HG02571 (cell line): Measurements from ENCODE around the gene SLC38A3.
"Not testable (repeated sequence)": the region's sequence is repeated elsewhere in the genome, so short reads cannot be mapped to it uniquely, and the experiment has no call there.

ENCODE experiments used
- ATAC-seq: cut with Tn5 transposase; IDR thresholded peaks from one replicate; pipeline ENCODE4 v1.9.1; 2021; ENCODE audit warnings: mild to moderate bottlenecking, moderate library complexity; ENCODE audit not compliant: unreplicated experiment

The SLC38A3 gene

GRCh38 chr3:50230104-50230793, 25.2 kb downstream of the SLC38A3 start:
- no peak for ATAC-seq

GRCh38 chr3:50230794-50231125, 25.7 kb downstream of the SLC38A3 start:
- ATAC-seq = no peak

GRCh38 chr3:50231581-50231980, 26.5 kb downstream of the SLC38A3 start:
- ATAC-seq = no peak

- ATAC-seq = no peak
Measured at GRCh38 chr3:50232303-50232702, 27.2 kb downstream of the SLC38A3 start.

GRCh38 chr3:50233176-50233575, 28.1 kb downstream of the SLC38A3 start:
- ATAC-seq = no peak

GRCh38 chr3:50235716-50236483, 30.8 kb downstream of the SLC38A3 start, which contains the start of gene GNAI2:
Gene GNAI2, plus strand, starts transcription at chr3:50236204. Its CDS starts 132 bp downstream, at chr3:50236336.
- ATAC-seq = peak; percentile 94

GRCh38 chr3:50236484-50237132, 31.5 kb downstream of the SLC38A3 start:
- no peak for ATAC-seq

- ATAC-seq = no peak
Measured at GRCh38 chr3:50237133-50237651, 32.1 kb downstream of the SLC38A3 start.

- no peak for ATAC-seq
Measured at GRCh38 chr3:50237754-50238548, 32.9 kb downstream of the SLC38A3 start.

GRCh38 chr3:50238549-50239026, 33.5 kb downstream of the SLC38A3 start:
- ATAC-seq = no peak

- no peak for ATAC-seq
Measured at GRCh38 chr3:50239649-50240048, 34.6 kb downstream of the SLC38A3 start.

GRCh38 chr3:50241163-50241562, 36.1 kb downstream of the SLC38A3 start:
- ATAC-seq = no peak

- ATAC-seq = no peak
Measured at GRCh38 chr3:50241713-50242380, 36.8 kb downstream of the SLC38A3 start.

- ATAC-seq = no peak
Measured at GRCh38 chr3:50242381-50242770, 37.3 kb downstream of the SLC38A3 start.

- no peak for ATAC-seq
Measured at GRCh38 chr3:50242851-50243542, 37.9 kb downstream of the SLC38A3 start.

GRCh38 chr3:50243543-50243895, 38.4 kb downstream of the SLC38A3 start:
- ATAC-seq = no peak

- not testable (repeated sequence) for ATAC-seq
Measured at GRCh38 chr3:50244813-50245212, 39.7 kb downstream of the SLC38A3 start.

GRCh38 chr3:50245251-50245745, 40.2 kb downstream of the SLC38A3 start:
- no peak for ATAC-seq

GRCh38 chr3:50245831-50246516, 40.9 kb downstream of the SLC38A3 start:
- peak; percentile 63 for ATAC-seq
